Superior temporal gyrus (tissue), 1 donor: ENCODE measurements around the gene SSBP4.

Experiments
- DNase-seq: peaks from one replicate; pipeline ENCODE4 v3.0.0-alpha.2; 2016; ENCODE audit errors: extremely low spot score

Gene SSBP4

GRCh38 chr19:18433015-18433691, 14.0 kb downstream of the SSBP4 start:
- DNase-seq, result no peak

GRCh38 chr19:18433735-18434398, 14.7 kb downstream of the SSBP4 start:
- DNase-seq, result no peak

GRCh38 chr19:18434411-18435175, 15.4 kb downstream of the SSBP4 start:
- DNase-seq, result no peak

GRCh38 chr19:18435178-18435841, 16.1 kb downstream of the SSBP4 start:
- DNase-seq, result no peak

GRCh38 chr19:18435842-18436670, 16.9 kb downstream of the SSBP4 start:
- no peak for DNase-seq

GRCh38 chr19:18436671-18437490, 17.7 kb downstream of the SSBP4 start:
- DNase-seq, result no peak

GRCh38 chr19:18437491-18438330, 18.5 kb downstream of the SSBP4 start, which contains the start of gene ISYNA1:
ISYNA1 (minus strand) TSS chr19:18438133; CDS start chr19:18437979, 154 bp downstream.
- no peak for DNase-seq

GRCh38 chr19:18438331-18439024, 19.3 kb downstream of the SSBP4 start:
- no peak for DNase-seq

- DNase-seq, result no peak
These were observed 20.1 kb downstream of the SSBP4 start for GRCh38 chr19:18439025-18439909.

- no peak for DNase-seq
These were observed 20.7 kb downstream of the SSBP4 start for GRCh38 chr19:18439910-18440237.

GRCh38 chr19:18440415-18440877, 21.2 kb downstream of the SSBP4 start:
- no peak for DNase-seq

GRCh38 chr19:18440936-18441803, 22.0 kb downstream of the SSBP4 start:
- DNase-seq, result no peak

- DNase-seq, result no peak
These were observed 22.9 kb downstream of the SSBP4 start for GRCh38 chr19:18441804-18442788.

GRCh38 chr19:18442941-18443340, 23.7 kb downstream of the SSBP4 start:
- no peak for DNase-seq

- DNase-seq, result no peak
These were observed 24.2 kb downstream of the SSBP4 start for GRCh38 chr19:18443406-18443805.

- DNase-seq, result no peak
These were observed 24.6 kb downstream of the SSBP4 start for GRCh38 chr19:18443831-18444230.
